Suppressor macrophage treated with lipopolysaccharide for 4 hours (primary cell): ENCODE results near the gene ULK2.
A peak's percentile ranks its signal among the peaks of the same experiment; 100 is the strongest.
"Not testable (repeated sequence)": the region's sequence is repeated elsewhere in the genome, so short reads cannot be mapped to it uniquely, and the experiment has no call there.

Experiments
- DNase-seq: peaks from one replicate; pipeline ENCODE4 v3.0.0-alpha.2; 2020

Gene ULK2

DNA sequence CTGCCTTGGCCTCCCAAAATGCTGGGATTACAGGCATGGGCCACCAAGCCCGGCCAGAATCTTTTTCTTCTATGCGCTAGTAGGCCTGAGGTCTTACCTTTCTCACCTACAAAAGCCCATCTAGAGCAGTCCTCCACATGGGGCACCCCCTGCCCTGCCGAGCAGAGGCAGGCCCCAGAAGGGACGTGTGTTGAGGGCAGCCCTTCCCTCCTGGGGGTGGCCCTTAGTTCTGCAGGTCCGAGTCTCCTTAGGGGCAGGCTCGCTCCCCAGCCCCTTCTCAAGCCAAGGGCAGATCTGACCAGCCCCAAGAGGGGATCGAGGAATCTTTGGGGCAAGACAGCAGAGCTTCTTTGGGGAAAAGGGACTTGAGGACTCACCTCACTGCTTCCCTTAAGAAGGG lies 101.7 kb downstream of the ULK2 start:
- DNase-seq, result no peak

DNA sequence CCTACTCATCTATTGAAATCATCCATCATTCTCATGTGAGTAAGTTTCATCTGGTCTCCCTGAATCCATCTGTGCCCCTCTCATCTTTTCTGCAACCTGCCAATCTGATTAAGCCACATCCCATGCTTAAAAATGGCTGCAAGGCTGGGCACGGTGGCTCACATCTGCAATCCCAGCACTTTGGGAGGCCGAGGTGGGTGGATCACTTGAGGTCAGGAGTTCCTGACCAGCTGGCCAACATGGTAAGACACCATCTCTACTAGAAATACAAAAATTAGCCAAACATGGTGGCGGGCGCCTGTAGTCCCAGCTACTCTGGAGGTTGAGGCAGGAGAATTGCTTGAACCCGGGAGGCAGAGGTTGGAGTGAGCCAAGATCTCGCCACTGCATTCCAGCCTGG lies 103.7 kb downstream of the ULK2 start:
- not testable (repeated sequence) for DNase-seq

DNA sequence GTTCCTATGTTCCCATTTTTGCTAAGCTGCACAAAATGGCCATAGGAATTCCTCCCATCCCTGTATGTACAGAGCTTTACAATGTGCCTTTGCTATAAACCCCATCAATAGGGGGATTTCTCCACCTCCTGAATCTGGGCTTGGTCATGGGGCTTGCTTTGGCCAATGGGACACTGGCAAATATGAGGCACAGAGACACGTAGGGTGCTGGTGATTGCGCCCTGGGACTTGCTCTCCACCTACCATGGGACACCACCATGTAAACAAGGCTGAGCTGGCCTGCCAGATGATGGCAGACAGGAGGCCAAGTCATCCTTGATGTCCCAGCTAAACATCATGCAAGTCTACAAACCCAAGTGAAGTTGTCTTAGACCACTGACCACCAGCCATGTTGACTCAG lies 104.3 kb downstream of the ULK2 start:
- DNase-seq, result no peak

DNA sequence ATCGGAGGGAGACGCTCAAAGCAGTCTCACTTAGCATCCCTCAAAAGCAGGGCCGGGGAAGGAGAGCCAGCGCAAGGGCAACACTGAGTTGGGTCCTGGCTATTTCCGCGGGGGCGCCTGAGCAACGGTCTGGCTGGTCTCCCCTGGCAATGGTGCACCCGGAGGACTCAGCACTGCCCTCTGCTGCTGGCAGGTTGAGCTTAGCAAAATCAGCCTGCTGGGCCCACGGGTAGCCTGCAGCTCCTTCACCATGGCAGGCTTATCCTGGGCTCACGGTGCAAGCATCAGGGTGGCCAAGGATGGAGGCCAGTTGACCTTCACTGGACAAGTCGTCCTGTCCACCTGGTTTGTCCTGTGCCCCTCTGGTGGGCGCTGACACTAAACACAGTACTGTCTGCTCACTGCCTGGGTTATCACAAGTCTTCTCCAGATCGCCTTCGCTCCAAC lies 105.2 kb downstream of the ULK2 start:
- peak; percentile 46 for DNase-seq

DNA sequence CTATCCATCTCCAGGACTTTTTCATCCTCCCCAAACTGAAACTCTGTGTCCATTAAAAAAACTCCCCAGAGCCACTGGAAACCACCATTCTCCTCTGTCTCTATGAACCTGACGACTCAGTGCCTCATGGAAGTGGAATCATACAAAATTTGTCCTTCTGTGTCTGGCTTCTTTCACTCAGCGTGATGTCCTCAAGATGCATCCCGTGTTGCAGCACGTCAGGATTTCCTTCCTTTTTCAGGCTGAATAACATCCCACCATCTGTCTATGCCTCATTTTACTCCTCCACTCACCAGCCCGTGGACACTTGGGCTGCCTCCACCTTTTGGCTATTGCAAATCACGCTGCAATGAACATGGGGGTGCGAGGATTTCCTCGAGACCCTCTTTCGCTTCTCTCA lies 107.0 kb downstream of the ULK2 start:
- peak; percentile 81 for DNase-seq

DNA sequence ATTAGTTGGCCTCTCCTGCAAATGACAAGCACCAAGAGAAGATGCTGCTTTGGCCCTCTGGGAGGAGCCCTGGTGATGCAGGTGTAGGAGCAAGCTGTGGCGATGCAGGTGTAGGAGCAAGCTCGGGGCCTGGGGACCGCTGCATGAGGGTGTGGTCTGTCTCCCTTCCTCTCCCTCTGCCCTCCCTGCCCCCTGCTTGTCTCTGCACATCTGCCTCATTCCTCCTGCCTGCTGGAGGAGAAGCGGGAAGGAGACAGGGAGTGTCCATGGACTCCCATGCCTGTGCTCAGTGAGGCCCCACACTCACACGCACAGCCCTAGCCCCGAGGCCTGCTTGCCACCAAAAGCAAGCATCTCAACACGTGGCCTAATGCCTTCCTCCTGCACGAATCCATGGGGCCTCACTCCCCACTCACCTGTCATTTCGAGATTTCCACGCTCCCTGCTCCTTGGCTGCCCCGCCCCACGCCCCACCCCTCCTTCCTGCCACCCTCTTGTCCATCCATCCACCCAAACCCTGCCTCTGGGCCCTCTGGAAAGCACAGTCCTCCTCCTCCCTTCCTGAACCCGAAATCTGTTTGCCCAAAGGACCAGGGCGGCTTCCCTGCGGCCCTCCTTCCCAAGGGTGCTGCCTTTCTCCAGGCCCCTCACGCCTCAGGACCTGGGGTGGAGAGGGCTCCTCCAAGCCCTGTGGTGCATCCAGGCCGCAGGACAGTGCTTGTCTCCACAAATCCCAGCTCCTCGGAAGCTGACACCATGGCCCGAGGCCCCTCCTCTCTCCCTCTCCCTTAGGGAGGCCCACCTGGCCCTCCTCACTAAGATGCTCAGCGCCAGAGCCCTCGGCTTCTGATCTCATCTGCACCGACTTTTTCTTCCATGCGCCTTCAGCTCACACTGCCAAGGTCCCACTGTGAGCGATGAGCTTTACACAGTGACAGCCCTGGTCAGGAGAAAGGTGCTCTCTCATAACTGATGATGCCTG lies 107.9 kb downstream of the ULK2 start:
- no peak for DNase-seq

DNA sequence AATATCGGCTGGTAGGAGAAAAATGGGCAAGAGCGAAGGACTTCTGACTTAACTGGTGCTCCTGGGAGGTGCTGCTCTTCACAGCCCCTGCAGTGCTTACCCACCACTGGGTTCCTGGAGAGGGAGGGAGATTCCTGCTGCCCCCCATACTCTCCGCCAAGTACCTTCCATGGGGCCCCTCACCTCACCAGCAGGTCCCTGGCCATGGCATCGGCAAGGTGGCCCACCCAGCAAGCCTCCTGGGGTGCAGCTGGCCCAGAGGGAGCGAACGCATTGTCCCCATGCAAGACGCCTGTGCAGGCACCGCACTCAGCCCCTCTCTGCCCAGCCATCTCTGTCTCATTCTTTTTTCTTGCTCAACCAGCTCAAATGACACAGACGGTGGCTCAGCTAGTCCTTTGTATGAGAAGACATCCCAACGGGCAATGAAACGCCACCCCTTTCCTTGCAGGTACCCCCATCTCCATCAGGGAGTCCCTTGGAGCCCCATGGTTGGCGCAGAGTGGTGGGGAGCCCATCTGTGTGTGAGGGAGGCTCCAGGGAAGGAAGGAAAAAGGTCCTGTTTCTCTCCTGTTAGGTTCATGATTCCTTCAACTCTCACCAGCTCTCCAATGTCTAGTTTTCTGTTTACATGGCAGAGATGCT lies 110.1 kb downstream of the ULK2 start:
- no peak for DNase-seq

DNA sequence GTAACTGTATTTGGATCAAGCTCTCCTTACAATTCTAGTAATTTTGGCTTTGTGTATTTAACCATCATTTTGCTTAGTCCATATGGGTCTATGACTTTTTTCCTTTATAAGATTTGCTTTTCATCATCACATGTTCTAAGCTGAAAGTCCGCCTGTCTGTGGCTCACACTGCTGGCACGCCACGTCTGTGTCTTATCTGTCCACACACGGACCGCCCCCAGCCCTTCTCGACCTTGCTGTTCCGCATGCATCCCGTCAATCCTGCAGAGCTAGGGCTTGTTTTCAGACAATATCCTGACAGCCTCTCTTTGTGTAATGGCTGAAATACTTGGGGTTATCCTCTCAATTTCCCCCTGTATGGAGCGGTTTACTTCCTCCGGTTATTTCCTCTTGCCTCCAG lies 111.2 kb downstream of the ULK2 start:
- DNase-seq, result no peak

DNA sequence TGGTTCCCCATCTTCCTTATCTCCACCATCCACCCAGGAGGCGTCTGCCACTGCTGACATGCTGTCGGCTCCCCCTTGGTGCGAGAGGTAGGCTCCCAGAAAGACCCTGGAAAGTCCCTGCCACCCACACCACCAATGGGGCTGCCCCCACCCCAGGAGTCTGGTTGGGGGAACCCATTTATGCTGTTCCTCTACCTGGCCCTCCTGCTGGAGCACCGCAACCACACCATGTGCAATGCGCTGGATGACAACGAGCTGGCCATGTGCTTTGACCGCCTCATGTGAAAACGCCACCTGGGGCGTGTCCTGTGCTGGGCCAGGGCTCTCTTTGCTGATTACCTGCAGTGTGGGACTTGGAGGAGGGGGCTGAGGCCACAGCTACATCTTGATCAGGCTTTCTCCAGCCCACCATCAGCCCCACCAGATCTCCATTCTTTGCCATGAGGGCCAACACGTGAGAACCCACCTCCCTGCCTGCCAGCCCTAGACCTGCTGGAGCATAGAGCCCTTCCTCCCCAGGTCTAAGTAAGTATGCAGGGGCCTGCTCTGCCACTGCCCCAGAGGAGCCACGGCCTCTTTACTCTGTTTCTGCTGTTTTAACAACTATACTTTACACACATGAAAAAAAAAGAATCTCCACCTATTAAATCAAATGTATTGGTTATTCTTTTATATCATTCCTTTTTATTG lies 111.8 kb downstream of the ULK2 start:
- DNase-seq, result no peak

DNA sequence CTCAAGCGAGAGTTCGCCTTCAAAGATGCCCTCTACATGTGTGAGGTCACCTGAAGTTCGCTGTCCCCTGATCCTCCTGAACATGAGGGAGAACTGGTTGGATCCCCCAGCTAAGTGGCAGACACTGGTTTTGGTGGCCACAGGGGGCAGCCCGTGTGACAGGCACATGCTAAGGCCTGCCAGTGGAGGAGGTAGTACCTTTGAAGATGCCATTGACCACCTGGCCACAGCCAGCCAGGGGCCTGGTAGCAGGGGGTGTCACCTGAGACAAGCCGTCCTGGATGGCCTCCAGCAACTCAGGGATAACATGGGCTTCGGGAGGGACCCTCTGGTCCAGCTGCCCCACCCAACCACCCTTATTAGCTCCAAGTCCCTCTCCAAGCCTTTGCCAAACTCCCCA lies 112.3 kb downstream of the ULK2 start:
- no peak for DNase-seq

DNA sequence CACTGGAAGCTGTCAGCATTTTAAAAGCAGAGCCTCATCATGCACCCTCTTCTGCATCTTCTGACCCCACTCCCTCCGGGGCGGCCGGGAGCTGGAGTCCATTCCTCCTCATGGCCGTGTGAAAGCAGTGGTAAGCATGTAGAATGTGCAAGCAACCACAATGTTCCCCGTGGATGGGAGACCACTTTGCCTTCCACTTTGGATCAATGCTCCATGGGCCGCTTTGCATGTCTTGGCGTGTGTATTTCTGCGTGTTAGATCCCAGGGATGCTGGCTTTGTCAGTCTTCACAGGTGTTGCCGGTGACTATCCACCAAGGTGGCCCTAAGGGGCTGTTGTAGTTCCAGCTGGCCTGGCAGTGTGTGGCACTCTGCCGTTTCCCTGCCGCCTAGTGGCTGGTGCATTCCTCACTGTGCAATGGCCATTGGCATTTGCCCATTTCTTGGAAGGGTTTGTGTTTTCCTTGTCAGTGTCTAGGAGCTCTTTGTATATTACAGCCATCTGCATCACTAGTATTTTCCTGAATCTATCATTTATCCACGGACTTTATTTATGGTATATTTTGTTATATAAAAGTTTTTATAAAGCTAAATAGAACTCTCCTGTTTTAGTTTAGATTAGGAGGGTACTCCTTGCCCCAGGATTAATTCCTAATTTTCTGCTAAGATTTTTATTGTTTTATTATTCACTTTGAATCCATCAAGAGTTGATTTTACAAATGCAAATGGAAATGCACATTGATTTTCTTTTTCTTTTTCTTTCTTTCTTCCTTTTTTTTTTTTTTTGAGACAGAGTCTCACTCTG lies 113.9 kb downstream of the ULK2 start:
- peak; percentile 10 for DNase-seq

DNA sequence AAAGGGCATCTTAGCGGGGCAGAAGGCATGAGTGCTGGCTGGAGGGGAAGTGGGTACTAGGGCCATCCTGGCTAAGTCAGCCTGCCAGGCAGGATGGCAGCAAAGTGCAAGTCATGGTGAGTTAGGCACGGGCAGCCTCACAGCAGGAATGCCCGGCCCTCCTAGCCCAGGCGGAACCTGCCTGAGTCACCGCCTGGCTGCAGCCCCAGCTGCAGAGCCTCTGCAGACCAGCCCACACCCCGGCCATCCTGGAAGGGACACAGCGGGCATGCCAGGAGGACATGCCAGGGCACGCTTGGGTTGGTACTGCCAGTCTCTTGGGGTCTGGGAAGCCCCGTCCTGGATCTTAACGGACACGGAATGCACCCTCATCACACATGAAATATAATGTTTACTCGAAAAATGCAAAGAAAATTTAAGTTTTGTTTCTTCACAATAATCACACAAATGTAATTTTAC lies 114.7 kb downstream of the ULK2 start:
- DNase-seq, result peak; percentile 89

DNA sequence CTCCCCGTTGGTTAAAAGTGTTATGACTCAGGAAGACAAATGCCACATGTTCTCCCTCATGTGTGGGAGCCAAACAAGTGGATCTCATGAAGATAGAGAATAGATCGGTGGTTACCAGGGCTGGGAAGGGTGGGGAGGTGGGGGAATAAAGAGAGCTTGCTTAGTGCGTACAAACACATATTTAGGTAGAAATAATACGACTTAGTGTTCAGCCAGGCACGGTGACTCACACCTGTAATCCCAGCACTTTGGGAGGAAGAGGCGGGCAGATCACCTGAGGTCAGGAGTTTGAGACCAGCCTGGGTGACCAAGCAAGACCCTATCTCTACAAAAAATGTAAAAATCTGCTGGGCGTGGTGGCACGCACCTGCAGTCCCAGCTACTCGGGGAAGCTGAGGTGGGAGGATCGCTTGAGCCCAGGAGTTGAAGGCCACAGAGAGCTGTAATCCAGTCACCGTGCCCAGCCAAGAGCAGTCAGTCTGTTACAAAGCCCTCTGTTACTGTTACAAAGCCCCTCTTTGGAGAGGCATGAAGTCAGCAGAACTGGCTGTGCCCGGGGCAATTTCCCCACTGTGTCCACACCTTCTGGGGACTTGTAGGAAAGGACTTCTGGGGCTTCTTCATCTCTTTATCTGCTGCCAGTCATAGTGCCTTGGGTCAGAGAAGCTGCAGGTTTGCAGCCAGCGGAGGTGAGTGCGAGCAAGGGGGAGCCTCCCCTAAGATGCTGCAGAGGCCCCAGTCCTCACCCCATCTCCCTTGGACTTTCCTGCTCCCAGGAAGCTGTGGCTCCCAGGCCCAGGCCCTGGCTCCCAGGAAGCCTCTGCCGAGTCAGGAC lies 115.3 kb downstream of the ULK2 start:
- DNase-seq, result no peak

DNA sequence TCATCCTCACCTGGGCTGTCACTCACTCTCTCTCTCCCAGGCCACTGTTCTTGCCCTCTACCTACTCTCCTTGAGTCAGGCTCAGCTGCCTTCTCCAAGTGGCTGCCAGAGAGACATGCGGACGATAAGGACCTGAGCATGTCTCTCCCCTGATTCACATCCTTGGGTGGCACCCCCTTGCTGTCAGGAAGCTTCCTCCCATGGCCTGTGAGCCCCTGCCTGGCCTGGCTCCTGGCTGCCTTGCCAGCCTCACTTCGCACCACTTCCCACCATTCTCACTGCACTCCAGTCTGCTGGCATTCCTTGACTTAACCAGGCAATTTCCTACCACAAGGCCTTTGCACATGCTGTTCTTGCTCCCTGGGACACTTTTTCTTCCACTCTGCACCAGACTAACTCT lies 116.9 kb downstream of the ULK2 start:
- no peak for DNase-seq

DNA sequence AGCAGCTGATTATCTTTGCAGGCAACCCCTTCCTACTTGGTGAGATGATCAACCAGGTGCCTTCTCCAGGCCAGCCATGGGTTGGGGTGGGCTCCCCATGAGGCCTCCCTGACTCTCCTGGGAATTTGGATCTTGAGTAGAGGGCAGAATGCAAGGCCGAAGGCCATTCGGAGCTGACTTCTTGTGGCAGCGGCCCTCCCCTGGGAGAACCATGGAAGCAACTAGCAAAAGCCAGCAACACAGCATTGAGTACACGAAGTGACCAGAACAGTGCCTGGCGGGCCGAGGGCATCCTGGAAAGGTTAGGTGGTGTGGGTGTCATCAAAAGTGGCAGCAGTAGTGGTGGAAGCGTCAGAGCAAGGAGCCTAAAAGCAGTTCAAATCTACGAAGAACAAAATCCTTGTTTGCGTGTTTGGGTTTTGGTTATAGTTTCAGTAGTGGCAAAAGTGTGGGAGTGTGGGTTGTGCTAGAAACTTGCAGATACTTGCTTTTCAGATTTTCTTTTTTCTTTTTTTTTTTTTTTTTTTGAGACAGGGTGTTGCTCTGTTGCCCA lies 117.6 kb downstream of the ULK2 start:
- no peak for DNase-seq

DNA sequence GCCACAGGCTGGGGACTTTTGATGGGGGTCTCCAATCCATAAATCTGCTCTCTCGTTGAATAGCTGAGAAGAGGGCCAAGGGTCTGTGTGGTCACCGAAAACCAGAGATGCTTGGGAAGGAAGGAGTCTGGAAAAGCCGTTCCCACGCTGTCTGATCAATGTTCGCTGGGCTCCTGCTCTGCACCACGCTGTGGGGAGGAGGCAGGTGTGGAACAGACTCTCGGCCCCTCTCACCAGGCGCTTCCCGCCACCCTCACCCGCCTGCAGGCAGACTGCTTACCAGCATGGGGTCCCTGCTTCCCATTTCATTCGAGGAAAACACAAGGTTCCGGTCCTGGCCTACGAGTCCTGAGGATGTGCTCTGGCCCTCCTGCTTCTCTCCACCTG lies 118.9 kb downstream of the ULK2 start:
- DNase-seq, result no peak

DNA sequence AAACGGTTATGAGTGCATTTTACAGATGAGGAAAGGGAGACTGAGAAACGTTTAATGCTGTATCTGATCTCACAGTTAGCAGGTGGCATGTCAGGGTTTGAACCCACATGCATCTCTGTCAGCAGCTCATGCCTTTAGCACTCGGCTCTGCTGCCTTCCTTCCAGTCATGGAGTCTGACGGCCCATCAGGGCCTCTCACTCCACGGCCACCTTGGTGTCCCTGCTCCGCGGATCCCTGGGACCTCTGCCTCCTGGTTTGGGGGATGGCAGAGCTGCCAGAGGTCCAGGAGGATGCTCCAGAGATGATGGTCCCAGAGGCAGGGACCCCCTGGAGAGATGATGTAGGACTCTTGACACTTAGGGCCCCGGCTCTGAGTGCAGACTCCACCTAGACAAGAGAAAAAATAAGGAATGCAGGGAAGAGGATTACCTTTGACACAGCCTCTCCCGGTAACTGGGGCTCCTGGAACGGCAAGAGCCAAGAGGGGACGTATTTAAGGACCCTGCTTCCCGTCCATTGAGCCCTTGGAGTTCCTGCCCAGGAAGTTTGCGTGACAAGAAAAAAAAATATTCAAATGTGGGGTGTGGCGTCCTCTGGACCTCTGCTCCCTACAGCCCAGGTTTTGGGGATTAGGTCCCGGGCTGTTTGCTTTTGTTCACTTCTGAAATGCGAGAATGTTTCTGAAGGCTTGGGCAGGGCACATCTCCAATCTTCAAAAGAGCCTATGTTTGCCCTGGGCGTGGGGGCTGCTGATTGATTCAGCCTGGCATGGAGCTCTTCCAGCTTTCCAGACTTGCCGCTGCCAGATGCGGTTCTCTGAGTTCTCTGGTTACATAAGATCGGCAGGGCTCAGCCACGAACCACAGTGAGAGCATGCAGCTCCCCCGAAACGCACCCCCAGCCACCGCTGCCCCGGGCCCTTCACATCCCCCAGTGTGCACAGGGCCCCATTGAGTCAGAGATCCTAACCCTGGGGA lies 119.6 kb downstream of the ULK2 start, which contains the start of gene ALDH3A1:
Gene ALDH3A1, minus strand, starts transcription at position 470 of the 978 bp plus-strand sequence. CDS start 3,169 bp downstream, outside the sequence.
- DNase-seq, result no peak

DNA sequence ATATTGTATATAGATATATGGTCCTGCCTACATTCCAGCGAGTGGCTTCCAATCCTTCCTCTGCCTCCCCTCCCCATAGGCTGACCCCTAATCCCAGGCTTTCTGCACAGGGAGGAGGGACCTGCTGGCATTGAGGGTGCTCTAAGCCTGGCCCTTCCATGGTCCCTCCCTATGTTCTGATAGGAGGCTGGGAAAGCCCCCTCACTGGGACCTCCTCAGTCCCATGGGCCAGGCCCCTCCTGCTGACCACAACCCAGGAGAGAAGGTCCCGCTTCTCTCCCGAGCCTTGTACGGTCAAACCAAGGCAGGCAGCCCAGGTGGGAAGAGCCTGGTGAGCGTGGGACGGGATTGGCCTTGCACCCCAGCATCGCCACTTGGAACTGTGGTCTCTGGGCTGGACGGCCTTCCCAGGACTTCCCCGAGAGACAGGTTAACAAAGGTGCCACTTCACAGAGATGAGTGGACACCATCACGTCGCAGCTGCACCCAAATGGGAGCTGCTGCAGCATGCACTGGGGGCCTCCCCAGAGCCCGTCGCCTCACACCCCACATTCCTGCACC lies 120.5 kb downstream of the ULK2 start:
- DNase-seq, result no peak

DNA sequence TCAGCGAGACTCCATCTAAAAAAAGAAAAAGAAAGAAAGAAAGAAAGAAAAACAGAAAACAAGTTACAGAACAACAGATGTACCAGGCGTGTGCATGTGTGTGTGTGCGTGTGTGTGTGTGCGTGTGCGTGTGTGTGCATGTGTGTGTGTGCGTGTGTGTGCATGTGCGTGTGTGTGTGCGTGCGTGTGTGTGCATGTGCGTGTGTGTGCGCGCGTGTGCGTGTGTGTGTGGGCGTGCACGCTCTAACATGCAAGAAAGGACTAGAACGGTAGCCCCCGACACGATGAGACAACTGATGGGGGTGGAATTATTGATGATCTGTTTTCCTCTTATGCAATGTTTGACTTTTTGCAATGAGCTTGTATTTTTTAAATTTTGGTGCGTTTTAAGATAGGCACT lies 121.2 kb downstream of the ULK2 start:
- no peak for DNase-seq
